A549 treated with AZD2906 at 1 μM for 4 hours (cell line): ENCODE data around the gene CLCF1. TPM values are rescaled to one million over a fixed set of nuclear protein-coding genes. Genes with fewer than 3 reads are reported as not detected.

Source experiments
- total RNA-seq: library from RNA; stranded (reverse); fragments of 200-300 nt; extraction: Qiagen RNA extraction; gene quantifications from 5 replicates; pipeline ENCODE4 v1.2.3, GENCODE V29; 2022

Gene CLCF1
- total RNA-seq = 31.3 to 37.6 TPM (median 34.8 TPM) in 5 replicates

GRCh38 chr11:67372993-67373647, at the start of gene CLCF1:
Gene CLCF1 (minus strand): TSS chr11:67373598. CDS start chr11:67373539, 59 bp downstream.

GRCh38 chr11:67415501-67416304, 42.3 kb upstream of the CLCF1 start, which contains the start of gene CARNS1:
Gene CARNS1 (plus strand): TSS chr11:67415678. CDS start chr11:67416200, 522 bp downstream.

GRCh38 chr11:67401495-67402191, 28.2 kb upstream of the CLCF1 start, which contains the start of gene PPP1CA:
Gene PPP1CA (minus strand): TSS chr11:67401858. CDS start chr11:67401782, 76 bp downstream.

GRCh38 chr11:67391304-67392182, 18.1 kb upstream of the CLCF1 start, which contains the start of gene RAD9A:
Gene RAD9A (plus strand): TSS chr11:67391986. CDS start chr11:67392045, 59 bp downstream.

DNA sequence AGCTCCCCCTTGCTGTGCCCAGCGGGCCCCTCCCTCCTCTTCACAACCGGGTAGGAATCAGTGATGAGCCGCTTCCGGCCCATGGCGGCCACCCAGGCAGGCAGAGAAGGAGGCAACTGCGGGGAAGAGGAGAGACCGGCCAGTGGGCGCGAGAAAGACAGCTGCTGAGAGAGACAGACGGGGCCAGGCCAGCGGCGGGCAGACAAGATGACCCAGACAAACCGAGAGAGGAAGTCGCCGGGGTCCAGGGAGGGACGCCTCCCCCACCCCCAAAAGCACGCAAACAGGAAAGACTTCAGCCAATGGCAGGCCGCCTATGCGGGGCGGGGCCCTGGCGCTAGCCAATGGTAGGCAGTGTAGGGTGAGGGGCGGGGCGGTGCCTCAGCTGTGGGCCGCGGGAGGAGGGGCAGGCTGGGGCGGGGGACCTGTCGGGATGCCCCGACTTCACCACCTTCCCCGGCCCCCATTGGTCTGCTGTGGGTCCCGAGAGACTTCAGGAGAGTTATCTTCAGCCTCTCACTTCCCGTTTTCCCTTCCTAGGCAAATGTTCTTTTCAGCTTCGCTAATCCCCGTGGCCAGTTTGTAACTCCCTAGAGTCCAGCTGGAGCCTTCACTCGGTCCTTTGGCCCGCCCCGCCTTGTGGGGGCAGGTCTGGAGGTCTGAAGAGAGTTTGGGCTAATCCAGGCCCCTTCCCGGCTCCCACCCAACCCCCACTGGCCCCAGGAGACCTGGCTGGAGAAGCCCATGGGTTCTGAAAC, 19.9 kb downstream of the CLCF1 start, which contains the start of gene POLD4:
POLD4 (minus strand) TSS at position 230 of the 758 bp plus-strand sequence; CDS start at position 83, 147 bp downstream.

Other genes starting within 250 kb of the CLCF1 start
- 26.1 to 38.8 TPM (median 34.1 TPM) in 5 replicates for gene GRK2, start 107.1 kb downstream of the CLCF1 start, total RNA-seq
- gene ANKRD13D, start 84.3 kb downstream of the CLCF1 start, total RNA-seq = 17.2 to 26.9 TPM (median 24.5 TPM) in 5 replicates
- 15.1 to 24.6 TPM (median 22.9 TPM) in 5 replicates for gene SSH3, start 70.1 kb downstream of the CLCF1 start, total RNA-seq
- gene POLD4, start 20.1 kb downstream of the CLCF1 start, total RNA-seq = 182 to 236 TPM (median 217 TPM) in 5 replicates
- gene RAD9A, start 18.4 kb upstream of the CLCF1 start, total RNA-seq = 20.0 to 29.1 TPM (median 28.0 TPM) in 5 replicates
- 277 to 291 TPM (median 280 TPM) in 5 replicates for gene PPP1CA, start 28.3 kb upstream of the CLCF1 start, total RNA-seq
- gene TBC1D10C, start 30.5 kb upstream of the CLCF1 start, total RNA-seq = 0.07 to 0.17 TPM (median 0.10 TPM) in 4 of 5 replicates, not detected in the other
- 0.12 to 0.21 TPM (median 0.13 TPM) in 5 replicates for gene CARNS1, start 42.1 kb upstream of the CLCF1 start, total RNA-seq
- 41.7 to 51.2 TPM (median 49.8 TPM) in 5 replicates for gene RPS6KB2, start 54.9 kb upstream of the CLCF1 start, total RNA-seq
- gene PTPRCAP, start 64.1 kb upstream of the CLCF1 start, total RNA-seq = 0.23 to 0.34 TPM (median 0.28 TPM) in 5 replicates
- 56.1 to 66.9 TPM (median 61.3 TPM) in 5 replicates for gene CORO1B, start 69.9 kb upstream of the CLCF1 start, total RNA-seq
- 0.03 to 0.08 TPM in 2 of 5 replicates, not detected in the others for gene GPR152, start 79.1 kb upstream of the CLCF1 start, total RNA-seq
- gene CABP4, start 81.8 kb upstream of the CLCF1 start, total RNA-seq = not detected in 5 replicates
- 53.4 to 68.0 TPM (median 64.3 TPM) in 5 replicates for gene TMEM134, start 95.7 kb upstream of the CLCF1 start, total RNA-seq
- gene AIP, start 109.4 kb upstream of the CLCF1 start, total RNA-seq = 42.0 to 49.2 TPM (median 45.5 TPM) in 5 replicates
- 28.9 to 42.9 TPM (median 37.8 TPM) in 5 replicates for gene PITPNM1, start 131.8 kb upstream of the CLCF1 start, total RNA-seq
- 58.0 to 88.8 TPM (median 86.2 TPM) in 5 replicates for gene CDK2AP2, start 134.6 kb upstream of the CLCF1 start, total RNA-seq
- not detected in 5 replicates for gene CABP2, start 149.8 kb upstream of the CLCF1 start, total RNA-seq
- 1,419 to 1,819 TPM (median 1,677 TPM) in 5 replicates for gene GSTP1, start 210.2 kb upstream of the CLCF1 start, total RNA-seq
- gene NDUFV1, start 233.3 kb upstream of the CLCF1 start, total RNA-seq = 135 to 153 TPM (median 148 TPM) in 5 replicates